ENCODE measurements around the gene CHN1.

DNA sequence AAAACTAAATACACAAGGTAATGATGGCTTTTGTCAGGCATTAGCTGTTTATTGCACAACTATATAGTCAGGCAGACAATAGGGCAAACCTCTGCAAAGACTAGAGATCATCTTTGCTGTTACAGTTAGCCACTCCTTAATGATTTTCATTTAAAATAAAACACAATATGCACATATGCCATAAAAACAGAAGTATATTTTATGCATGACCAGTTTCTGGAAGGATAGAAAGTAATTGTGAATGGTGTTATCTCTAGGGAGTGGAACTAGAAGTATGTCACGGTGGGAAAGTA, 102.0 kb downstream of the CHN1 start:
- TF ChIP-seq, protein P1, sequence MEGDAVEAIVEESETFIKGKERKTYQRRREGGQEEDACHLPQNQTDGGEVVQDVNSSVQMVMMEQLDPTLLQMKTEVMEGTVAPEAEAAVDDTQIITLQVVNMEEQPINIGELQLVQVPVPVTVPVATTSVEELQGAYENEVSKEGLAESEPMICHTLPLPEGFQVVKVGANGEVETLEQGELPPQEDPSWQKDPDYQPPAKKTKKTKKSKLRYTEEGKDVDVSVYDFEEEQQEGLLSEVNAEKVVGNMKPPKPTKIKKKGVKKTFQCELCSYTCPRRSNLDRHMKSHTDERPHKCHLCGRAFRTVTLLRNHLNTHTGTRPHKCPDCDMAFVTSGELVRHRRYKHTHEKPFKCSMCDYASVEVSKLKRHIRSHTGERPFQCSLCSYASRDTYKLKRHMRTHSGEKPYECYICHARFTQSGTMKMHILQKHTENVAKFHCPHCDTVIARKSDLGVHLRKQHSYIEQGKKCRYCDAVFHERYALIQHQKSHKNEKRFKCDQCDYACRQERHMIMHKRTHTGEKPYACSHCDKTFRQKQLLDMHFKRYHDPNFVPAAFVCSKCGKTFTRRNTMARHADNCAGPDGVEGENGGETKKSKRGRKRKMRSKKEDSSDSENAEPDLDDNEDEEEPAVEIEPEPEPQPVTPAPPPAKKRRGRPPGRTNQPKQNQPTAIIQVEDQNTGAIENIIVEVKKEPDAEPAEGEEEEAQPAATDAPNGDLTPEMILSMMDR (IDR thresholded peaks at IDR 0.05; ENCODE audit: low read depth, low read length, poor library complexity, severe bottlenecking), result no peak
- TF ChIP-seq EZH2phosphoT487 (IDR thresholded peaks at IDR 0.05; ENCODE audit: borderline replicate concordance, low read length), result no peak
